Left forelimb (tissue), 1 donor: ENCODE data around the gene PFN4.

Experiments
- DNase-seq: peaks from one replicate; pipeline ENCODE4 v3.0.0-alpha.2; 2018; ENCODE audit warnings: low spot score

PFN4 gene

GRCh38 chr2:24077879-24078278 lies 45.3 kb downstream of the PFN4 start:
- DNase-seq: no peak

GRCh38 chr2:24077535-24077877 lies 45.6 kb downstream of the PFN4 start:
- DNase-seq: no peak

- no peak for DNase-seq
These were observed 46.1 kb downstream of the PFN4 start for GRCh38 chr2:24076849-24077534.

- DNase-seq: peak; percentile 97
These were observed 47.0 kb downstream of the PFN4 start, which contains the start of gene SF3B6 for GRCh38 chr2:24075915-24076848. TSS of gene SF3B6 (minus strand) at chr2:24076326. CDS start at chr2:24076229, 97 bp downstream.

- no peak for DNase-seq
These were observed 47.9 kb downstream of the PFN4 start for GRCh38 chr2:24075259-24075658.

GRCh38 chr2:24073816-24074215 lies 49.3 kb downstream of the PFN4 start:
- DNase-seq: no peak

GRCh38 chr2:24072259-24072658 lies 50.9 kb downstream of the PFN4 start:
- DNase-seq: no peak

- DNase-seq: no peak
These were observed 57.8 kb downstream of the PFN4 start for GRCh38 chr2:24065341-24065740.
